GM06990 (cell line): ENCODE results near the gene HES1.

Experiments used
- DNase-seq: peaks from one replicate; pipeline ENCODE4 v3.0.0-alpha.2; 2011; ENCODE audit not compliant: insufficient read length; ENCODE audit errors: extremely low read depth
- H3K27me3 ChIP-seq: replicated peaks from 2 replicates; pipeline ENCODE4 v1.6.0; 2011; ENCODE audit warnings: low read length; ENCODE audit not compliant: control insufficient read depth, insufficient read depth
- H3K36me3 ChIP-seq: 2 replicates; pipeline ENCODE4 v1.5.1; 2011; ENCODE audit warnings: low read length; ENCODE audit not compliant: control insufficient read depth, insufficient read depth
- H3K4me3 ChIP-seq: replicated peaks from 2 replicates; pipeline ENCODE4 v1.5.1; 2011; ENCODE audit warnings: low read depth, mild to moderate bottlenecking, control low read depth, low read length
- TF ChIP-seq, protein P1 (sequence below): IDR thresholded peaks from 2 replicates; pipeline ENCODE4 v1.5.1; 2011; ENCODE audit warnings: low read length, control low read depth, mild to moderate bottlenecking, inconsistent platforms; ENCODE audit not compliant: insufficient read depth, poor library complexity, severe bottlenecking

HES1 gene

DNA sequence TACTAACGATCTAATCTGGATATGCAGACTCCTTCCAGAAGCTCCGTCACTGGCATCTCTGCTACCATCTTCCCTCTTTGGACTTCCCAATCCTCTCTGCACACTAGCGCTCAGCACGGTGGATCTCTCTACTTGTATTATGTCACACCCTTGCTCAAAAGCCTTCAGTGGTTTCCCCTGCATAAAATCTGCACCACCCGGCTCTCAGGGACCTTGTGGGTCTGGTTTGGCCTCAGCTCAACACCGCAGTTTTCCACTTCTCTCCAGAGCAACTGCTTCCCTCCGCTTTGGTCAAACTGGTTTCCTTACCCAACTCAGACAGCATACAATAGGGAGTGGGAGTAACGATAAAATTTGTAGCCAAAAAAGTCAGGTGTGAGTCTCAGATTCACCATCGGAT, 30.7 kb upstream of the HES1 start:
- TF ChIP-seq, protein P1, sequence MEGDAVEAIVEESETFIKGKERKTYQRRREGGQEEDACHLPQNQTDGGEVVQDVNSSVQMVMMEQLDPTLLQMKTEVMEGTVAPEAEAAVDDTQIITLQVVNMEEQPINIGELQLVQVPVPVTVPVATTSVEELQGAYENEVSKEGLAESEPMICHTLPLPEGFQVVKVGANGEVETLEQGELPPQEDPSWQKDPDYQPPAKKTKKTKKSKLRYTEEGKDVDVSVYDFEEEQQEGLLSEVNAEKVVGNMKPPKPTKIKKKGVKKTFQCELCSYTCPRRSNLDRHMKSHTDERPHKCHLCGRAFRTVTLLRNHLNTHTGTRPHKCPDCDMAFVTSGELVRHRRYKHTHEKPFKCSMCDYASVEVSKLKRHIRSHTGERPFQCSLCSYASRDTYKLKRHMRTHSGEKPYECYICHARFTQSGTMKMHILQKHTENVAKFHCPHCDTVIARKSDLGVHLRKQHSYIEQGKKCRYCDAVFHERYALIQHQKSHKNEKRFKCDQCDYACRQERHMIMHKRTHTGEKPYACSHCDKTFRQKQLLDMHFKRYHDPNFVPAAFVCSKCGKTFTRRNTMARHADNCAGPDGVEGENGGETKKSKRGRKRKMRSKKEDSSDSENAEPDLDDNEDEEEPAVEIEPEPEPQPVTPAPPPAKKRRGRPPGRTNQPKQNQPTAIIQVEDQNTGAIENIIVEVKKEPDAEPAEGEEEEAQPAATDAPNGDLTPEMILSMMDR: no peak
- Histone ChIP-seq H3K4me3 (no peak overlapping the region), H3K36me3 (no peaks in the 10 kb centered on the region), H3K27me3 (no peaks in the 10 kb centered on the region)
- no peak for DNase-seq

DNA sequence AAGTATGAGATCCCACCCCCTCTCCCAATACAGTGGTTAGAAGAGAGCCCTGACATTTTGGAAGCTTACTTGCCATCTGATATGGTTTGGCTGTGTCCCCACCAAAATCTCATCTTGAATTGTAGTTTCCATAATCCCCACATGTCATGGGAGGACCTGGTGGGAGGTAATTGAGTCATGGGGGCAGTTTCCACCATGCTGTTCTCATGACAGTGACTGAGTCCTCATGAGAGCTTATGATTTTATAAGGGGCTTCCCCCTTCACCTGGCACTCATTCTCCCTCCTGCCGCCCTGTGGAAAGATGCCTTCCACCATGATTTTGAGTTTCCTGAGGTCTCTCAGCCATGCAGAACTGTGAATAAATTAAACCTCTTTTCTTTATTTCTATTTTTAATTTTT, 28.8 kb upstream of the HES1 start:
- Histone ChIP-seq H3K4me3 (no peak overlapping the region), H3K36me3 (no peaks in the 10 kb centered on the region), H3K27me3 (no peaks in the 10 kb centered on the region)
- TF ChIP-seq, protein P1: no peak
- no peak for DNase-seq

GRCh38 chr3:194109192-194109863, 26.6 kb upstream of the HES1 start:
- Histone ChIP-seq H3K36me3 (no peaks in the 10 kb centered on the region), H3K4me3 (no peak overlapping the region), H3K27me3 (no peaks in the 10 kb centered on the region)
- no peak for DNase-seq
- TF ChIP-seq, protein P1: no peak

DNA sequence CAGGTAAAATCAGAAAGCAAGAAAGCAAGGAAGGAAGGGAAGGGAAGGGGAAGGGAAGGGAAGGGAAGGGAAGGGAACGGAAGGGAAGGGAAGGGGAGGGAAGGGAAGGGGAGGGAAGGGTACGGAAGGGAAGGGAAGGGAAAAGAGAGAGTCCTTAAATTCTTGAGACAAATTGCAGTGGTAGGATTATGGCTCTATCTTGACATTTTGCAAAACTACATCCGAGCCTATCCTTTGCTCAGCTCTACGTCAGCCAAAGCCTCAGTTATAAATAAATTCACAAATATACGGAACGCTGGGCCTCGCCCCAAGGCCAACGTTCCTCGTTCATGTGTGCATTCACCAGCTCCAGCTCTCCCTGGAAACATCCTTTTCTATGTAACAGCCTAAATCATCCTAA, 25.5 kb upstream of the HES1 start:
- TF ChIP-seq, protein P1: no peak
- Histone ChIP-seq H3K36me3 (no peaks in the 10 kb centered on the region), H3K4me3 (no peak overlapping the region), H3K27me3 (no peaks in the 10 kb centered on the region)
- DNase-seq: no peak

DNA sequence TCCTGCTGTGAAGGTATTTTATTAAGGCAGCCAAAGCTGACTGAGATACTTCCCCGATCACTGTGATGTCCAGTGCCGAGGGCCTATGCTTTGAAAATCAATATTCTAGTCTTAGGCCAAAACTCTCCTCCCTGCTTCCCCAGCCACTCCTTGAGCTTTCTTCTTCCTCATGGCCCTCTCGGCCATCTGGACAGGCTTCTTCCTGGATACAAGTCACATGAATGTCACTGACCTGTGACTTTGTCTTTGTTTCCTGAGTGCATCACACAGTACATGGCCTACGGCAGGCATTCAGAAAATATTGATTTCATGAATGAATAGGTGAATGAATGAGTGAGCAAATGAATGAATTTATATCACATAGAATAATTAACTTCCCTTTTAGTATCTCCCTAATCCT, 24.6 kb upstream of the HES1 start:
- DNase-seq: no peak
- H3K27me3 ChIP-seq: no peaks in the 10 kb centered on the region
- no peaks in the 10 kb centered on the region for H3K36me3 ChIP-seq
- TF ChIP-seq, protein P1: no peak
- no peak overlapping the region for H3K4me3 ChIP-seq
